ENCODE measurements around the gene SLC22A7.
A peak's percentile ranks its signal among the peaks of the same experiment; 100 is the strongest.

SLC22A7 gene

GRCh38 chr6:43267619-43268354, 30.3 kb upstream of the SLC22A7 start:
- no peaks in the 10 kb centered on the region for H3K36me3 ChIP-seq (ENCODE audit: control insufficient read depth, low read length)
- no peaks in the 10 kb centered on the region for H4K20me1 ChIP-seq (ENCODE audit: control insufficient read depth, insufficient read depth, low read depth, low read length)
- H3K79me2 ChIP-seq (ENCODE audit: control insufficient read depth, low read length): no peaks in the 10 kb centered on the region
- TF ChIP-seq CTCF (IDR thresholded peaks at IDR 0.05; ENCODE audit: low read depth, low read length, poor library complexity, severe bottlenecking) (no peak), EZH2phosphoT487 (IDR thresholded peaks at IDR 0.05; ENCODE audit: borderline replicate concordance, low read length) (no peak)
- no peak overlapping the region for H3K4me3 ChIP-seq (ENCODE audit: low read length)
- H3K4me2 ChIP-seq (ENCODE audit: low read length): peak overlapping the region; percentile 65; the same call in 1 of the 2 replicates
- no peaks in the 10 kb centered on the region for H3K9me3 ChIP-seq (ENCODE audit: control insufficient read depth, insufficient read depth, low read length)
- peaks cover 66% of the 10 kb centered on the region for H3K4me1 ChIP-seq (ENCODE audit: control insufficient read depth, low read length)
- H3K27me3 ChIP-seq (ENCODE audit: control insufficient read depth, low read length): no peaks in the 10 kb centered on the region
- peaks cover 23% of the 10 kb centered on the region for H3F3A ChIP-seq (ENCODE audit: control insufficient read depth, insufficient read depth)
- H3K27ac ChIP-seq (ENCODE audit: low read depth, low read length): no peak overlapping the region
- H3K9me2 ChIP-seq (replicated peaks; ENCODE audit: control insufficient read depth, low read length): no peaks in the 10 kb centered on the region

- no peaks in the 10 kb centered on the region for H3K27me3 ChIP-seq (ENCODE audit: control insufficient read depth, low read length)
- peaks cover 26% of the 10 kb centered on the region for H3F3A ChIP-seq (ENCODE audit: control insufficient read depth, insufficient read depth)
- no peaks in the 10 kb centered on the region for H3K9me2 ChIP-seq (replicated peaks; ENCODE audit: control insufficient read depth, low read length)
- H3K79me2 ChIP-seq (ENCODE audit: control insufficient read depth, low read length): no peaks in the 10 kb centered on the region
- H3K9me3 ChIP-seq (ENCODE audit: control insufficient read depth, insufficient read depth, low read length): no peaks in the 10 kb centered on the region
- H4K20me1 ChIP-seq (ENCODE audit: control insufficient read depth, insufficient read depth, low read depth, low read length): no peaks in the 10 kb centered on the region
- TF ChIP-seq CTCF (IDR thresholded peaks at IDR 0.05; ENCODE audit: low read depth, low read length, poor library complexity, severe bottlenecking) (no peak), EZH2phosphoT487 (IDR thresholded peaks at IDR 0.05; ENCODE audit: borderline replicate concordance, low read length) (no peak)
- no peak overlapping the region for H3K27ac ChIP-seq (ENCODE audit: low read depth, low read length)
- H3K4me2 ChIP-seq (ENCODE audit: low read length): peak overlapping the region; percentile 65
- H3K4me3 ChIP-seq (ENCODE audit: low read length): no peak overlapping the region
- H3K4me1 ChIP-seq (ENCODE audit: control insufficient read depth, low read length): peaks cover 68% of the 10 kb centered on the region
- H3K36me3 ChIP-seq (ENCODE audit: control insufficient read depth, low read length): no peaks in the 10 kb centered on the region
These were observed 29.7 kb upstream of the SLC22A7 start for GRCh38 chr6:43268355-43268700.

- Histone ChIP-seq H3K9me3 (ENCODE audit: control insufficient read depth, insufficient read depth, low read length) (no peaks in the 10 kb centered on the region), H3K9me2 (replicated peaks; ENCODE audit: control insufficient read depth, low read length) (no peaks in the 10 kb centered on the region), H3K4me3 (ENCODE audit: low read length) (peak overlapping the region; percentile 55), H3K4me1 (ENCODE audit: control insufficient read depth, low read length) (peaks cover 67% of the 10 kb centered on the region), H4K20me1 (ENCODE audit: control insufficient read depth, insufficient read depth, low read depth, low read length) (no peaks in the 10 kb centered on the region), H3K27ac (ENCODE audit: low read depth, low read length) (peak overlapping the region; percentile 78), H3K4me2 (ENCODE audit: low read length) (peak overlapping the region; percentile 65), H3F3A (ENCODE audit: control insufficient read depth, insufficient read depth) (peaks cover 26% of the 10 kb centered on the region), H3K27me3 (ENCODE audit: control insufficient read depth, low read length) (no peaks in the 10 kb centered on the region), H3K36me3 (ENCODE audit: control insufficient read depth, low read length) (no peaks in the 10 kb centered on the region), H3K79me2 (ENCODE audit: control insufficient read depth, low read length) (no peaks in the 10 kb centered on the region)
- TF ChIP-seq CTCF (IDR thresholded peaks at IDR 0.05; ENCODE audit: low read depth, low read length, poor library complexity, severe bottlenecking) (no peak), EZH2phosphoT487 (IDR thresholded peaks at IDR 0.05; ENCODE audit: borderline replicate concordance, low read length) (no peak)
These were observed 29.2 kb upstream of the SLC22A7 start for GRCh38 chr6:43268782-43269272.

Data from DOHH2 (cell line).